NCI-H1417 treated with DMSO at 0.1 percent for 48 hours (cell line): ENCODE data around the gene ADGRD1.

Source experiments
- DNase-seq: peaks from one replicate; lab custom pipeline; 2025; lab: John Stamatoyannopoulos, UW

The ADGRD1 gene

GRCh38 chr12:131090274-131091210 lies 136.8 kb downstream of the ADGRD1 start:
- no peak for DNase-seq

GRCh38 chr12:131091413-131091975 lies 137.8 kb downstream of the ADGRD1 start:
- no peak for DNase-seq

- no peak for DNase-seq
Observed at GRCh38 chr12:131091976-131092691, 138.4 kb downstream of the ADGRD1 start.

- DNase-seq, result no peak
Observed at GRCh38 chr12:131092901-131093603, 139.3 kb downstream of the ADGRD1 start.

GRCh38 chr12:131093604-131093955 lies 139.9 kb downstream of the ADGRD1 start:
- no peak for DNase-seq

GRCh38 chr12:131093971-131094830 lies 140.5 kb downstream of the ADGRD1 start:
- DNase-seq, result no peak

GRCh38 chr12:131094831-131095805 lies 141.4 kb downstream of the ADGRD1 start:
- DNase-seq, result no peak

GRCh38 chr12:131095826-131096680 lies 142.3 kb downstream of the ADGRD1 start:
- no peak for DNase-seq

- DNase-seq, result no peak
Observed at GRCh38 chr12:131096681-131097181, 143.0 kb downstream of the ADGRD1 start.

GRCh38 chr12:131097202-131098177 lies 143.8 kb downstream of the ADGRD1 start:
- DNase-seq, result no peak

- no peak for DNase-seq
Observed at GRCh38 chr12:131098178-131098981, 144.7 kb downstream of the ADGRD1 start.

- no peak for DNase-seq
Observed at GRCh38 chr12:131100031-131100674, 146.4 kb downstream of the ADGRD1 start.

GRCh38 chr12:131101006-131101405 lies 147.3 kb downstream of the ADGRD1 start:
- no peak for DNase-seq

- DNase-seq, result no peak
Observed at GRCh38 chr12:131101703-131102492, 148.2 kb downstream of the ADGRD1 start.

GRCh38 chr12:131102493-131102931 lies 148.8 kb downstream of the ADGRD1 start:
- no peak for DNase-seq
